Stimulated activated naive B cell treated with anti-CD40 and anti-IgM and Interleukin-4, amounts not matched to agents 10 μg/mL and 1 μg/mL and 100 μg/mL, for 72 hours (primary cell): ENCODE data around the gene SARDH.

Experiments
- ATAC-seq, 2 donors: fragments of 150-1000 bp; cut with Tn5 transposase; replicated peaks; 2 replicates each; pipeline ENCODE4 v1.10.0; 2021; ENCODE audit warnings: moderate library complexity in 1 of 2
- DNase-seq: peaks from one replicate; pipeline ENCODE4 v3.0.0; 2021
- H3K27ac Mint-ChIP-seq: one replicate; pipeline ENCODE4 v1.8.0; 2022; ENCODE audit warnings: mild to moderate bottlenecking, mixed read lengths
- H3K27me3 Mint-ChIP-seq, 2 donors: one replicate each; pipeline ENCODE4 v1.8.0; 2022; ENCODE audit warnings: mixed read lengths in 2 of 2
- H3K36me3 Mint-ChIP-seq, 2 donors: one replicate each; pipeline ENCODE4 v1.8.0; 2022; ENCODE audit warnings: mixed read lengths in 2 of 2, mild to moderate bottlenecking in 1 of 2
- H3K4me1 Mint-ChIP-seq, 2 donors: one replicate each; pipeline ENCODE4 v1.8.0; 2022; ENCODE audit warnings: mixed read lengths in 2 of 2, mild to moderate bottlenecking in 1 of 2
- H3K4me3 Mint-ChIP-seq, 2 donors: one replicate each; pipeline ENCODE4 v1.8.0; 2022; ENCODE audit warnings: mild to moderate bottlenecking in 2 of 2, mixed read lengths in 2 of 2, moderate library complexity in 1 of 2
- H3K9me3 Mint-ChIP-seq, 2 donors: one replicate each; pipeline ENCODE4 v1.8.0; 2022; ENCODE audit warnings: mixed read lengths in 2 of 2, mild to moderate bottlenecking in 1 of 2

SARDH gene

DNA sequence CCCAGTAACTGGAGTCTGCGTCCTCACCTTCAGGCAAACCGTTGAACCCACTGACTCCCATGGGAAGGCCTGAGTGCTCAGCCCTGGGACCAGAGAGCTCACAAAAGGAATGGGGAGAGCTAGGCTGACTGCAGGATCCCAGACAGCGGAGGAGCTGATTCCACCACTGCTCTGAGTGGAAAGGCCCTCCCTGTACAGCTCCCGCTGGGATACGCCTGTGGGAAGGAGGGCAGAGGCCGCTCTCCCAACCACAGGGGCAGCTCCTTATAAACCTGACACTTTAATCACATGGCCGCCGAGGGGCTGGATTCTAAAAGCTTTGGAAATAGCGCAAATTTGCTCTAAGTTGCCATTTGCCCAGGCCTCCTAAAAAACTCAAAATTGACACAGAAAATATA lies 64.9 kb downstream of the SARDH start:
- Mint-ChIP-seq H3K4me3 (no peak overlapping the region), H3K27ac (no peak overlapping the region), H3K27me3 (peaks cover 0 to 11% of the 10 kb centered on the region in 2 donors), H3K36me3 (no peaks in the 10 kb centered on the region), H3K9me3 (no peaks in the 10 kb centered on the region), H3K4me1 (no peaks in the 10 kb centered on the region)
- no peak for ATAC-seq
- DNase-seq = no peak

- Mint-ChIP-seq H3K27ac (no peak overlapping the region), H3K4me3 (no peak overlapping the region), H3K27me3 (peaks cover 0 to 11% of the 10 kb centered on the region in 2 donors), H3K4me1 (no peaks in the 10 kb centered on the region), H3K9me3 (no peaks in the 10 kb centered on the region), H3K36me3 (no peaks in the 10 kb centered on the region)
- DNase-seq (no peak), ATAC-seq (no peak)
Measured at GRCh38 chr9:133672503-133673257, 65.5 kb downstream of the SARDH start.

- no peak overlapping the region for H3K4me3 Mint-ChIP-seq
- no peak overlapping the region for H3K27ac Mint-ChIP-seq
- H3K9me3 Mint-ChIP-seq = no peaks in the 10 kb centered on the region
- peaks cover 5 to 14% of the 10 kb centered on the region in 2 donors for H3K27me3 Mint-ChIP-seq
- H3K4me1 Mint-ChIP-seq = no peaks in the 10 kb centered on the region
- H3K36me3 Mint-ChIP-seq = no peaks in the 10 kb centered on the region
- DNase-seq (no peak), ATAC-seq (no peak)
Measured at GRCh38 chr9:133671371-133671770, 66.8 kb downstream of the SARDH start.

GRCh38 chr9:133670466-133670865 lies 67.7 kb downstream of the SARDH start:
- Mint-ChIP-seq H3K27me3 (peaks cover 7 to 15% of the 10 kb centered on the region in 2 donors), H3K4me1 (no peaks in the 10 kb centered on the region), H3K36me3 (no peaks in the 10 kb centered on the region), H3K4me3 (no peak overlapping the region), H3K27ac (no peak overlapping the region), H3K9me3 (no peaks in the 10 kb centered on the region)
- DNase-seq (no peak), ATAC-seq (no peak)

GRCh38 chr9:133669182-133669801 lies 68.9 kb downstream of the SARDH start:
- H3K4me3 Mint-ChIP-seq = no peak overlapping the region
- DNase-seq = no peak
- H3K36me3 Mint-ChIP-seq = no peaks in the 10 kb centered on the region
- no peak overlapping the region for H3K27ac Mint-ChIP-seq
- peaks cover 7 to 15% of the 10 kb centered on the region in 2 donors for H3K27me3 Mint-ChIP-seq
- H3K4me1 Mint-ChIP-seq = no peaks in the 10 kb centered on the region
- H3K9me3 Mint-ChIP-seq = no peaks in the 10 kb centered on the region
- no peak for ATAC-seq

DNA sequence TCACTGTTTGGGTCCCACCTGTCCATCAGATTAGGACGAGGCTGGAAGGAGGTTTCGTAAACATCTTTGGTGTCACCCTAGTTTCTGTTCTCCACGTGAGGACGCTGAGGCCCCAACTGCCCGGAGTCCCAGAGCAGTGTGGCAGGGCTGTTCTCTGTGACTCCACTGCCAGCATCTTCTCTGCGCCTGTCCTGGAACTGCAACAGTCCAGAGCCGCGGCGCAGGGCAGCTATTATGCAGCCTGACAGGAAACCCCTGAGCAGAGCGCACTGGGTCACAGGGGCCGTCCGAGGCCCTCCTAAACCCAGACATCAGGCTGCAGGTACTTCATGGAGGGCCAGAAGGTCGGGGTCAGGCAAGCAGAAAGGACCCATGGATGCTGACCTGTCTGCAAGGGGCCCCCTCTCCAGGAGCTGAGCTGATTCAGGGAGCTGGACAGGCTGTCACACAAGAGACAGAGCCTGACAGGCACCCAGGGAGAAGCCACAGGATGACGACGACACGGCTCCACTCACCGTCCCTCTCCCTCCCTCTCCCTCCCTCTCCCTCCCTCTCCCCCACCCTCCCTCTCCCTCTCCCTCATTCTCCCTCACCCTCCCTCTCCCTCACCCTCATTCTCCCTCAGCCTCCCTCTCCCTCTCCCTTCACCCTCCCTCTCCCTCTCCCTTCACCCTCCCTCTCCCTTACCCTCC lies 70.2 kb downstream of the SARDH start:
- H3K4me3 Mint-ChIP-seq = no peak overlapping the region
- peaks cover 7 to 15% of the 10 kb centered on the region in 2 donors for H3K27me3 Mint-ChIP-seq
- no peaks in the 10 kb centered on the region for H3K36me3 Mint-ChIP-seq
- H3K9me3 Mint-ChIP-seq = no peaks in the 10 kb centered on the region
- H3K27ac Mint-ChIP-seq = no peak overlapping the region
- H3K4me1 Mint-ChIP-seq = no peaks in the 10 kb centered on the region
- DNase-seq (no peak), ATAC-seq (no peak)

- Mint-ChIP-seq H3K9me3 (no peaks in the 10 kb centered on the region), H3K4me3 (no peak overlapping the region), H3K27me3 (peaks cover 7 to 12% of the 10 kb centered on the region in 2 donors), H3K36me3 (no peaks in the 10 kb centered on the region), H3K4me1 (no peaks in the 10 kb centered on the region), H3K27ac (no peak overlapping the region)
- ATAC-seq = no peak
- DNase-seq = no peak
Measured at GRCh38 chr9:133666845-133667244, 71.3 kb downstream of the SARDH start.

DNA sequence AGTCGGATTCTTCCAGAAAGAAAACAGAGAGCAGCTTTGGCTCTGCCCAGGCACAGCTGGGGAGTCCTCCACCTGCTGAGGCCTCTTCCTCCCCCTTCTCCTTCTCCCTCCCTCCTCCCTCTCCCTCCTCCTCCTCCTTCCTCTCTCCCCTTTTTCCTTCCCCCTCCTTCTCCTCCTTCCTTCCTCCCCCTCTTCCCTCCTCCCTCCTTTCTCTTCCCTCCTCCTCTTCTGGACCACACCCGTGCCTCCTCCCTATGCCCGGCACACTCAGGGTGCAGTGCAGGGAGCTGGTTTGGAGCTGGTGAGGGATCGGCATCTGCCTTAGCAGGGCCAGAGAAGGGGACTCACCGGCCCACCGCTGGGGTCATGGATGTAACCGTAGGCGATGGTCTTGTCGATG lies 71.8 kb downstream of the SARDH start:
- H3K36me3 Mint-ChIP-seq = no peaks in the 10 kb centered on the region
- DNase-seq (no peak), ATAC-seq (no peak)
- H3K27me3 Mint-ChIP-seq = peaks cover 11 to 17% of the 10 kb centered on the region in 2 donors
- no peak overlapping the region for H3K27ac Mint-ChIP-seq
- no peaks in the 10 kb centered on the region for H3K9me3 Mint-ChIP-seq
- no peak overlapping the region for H3K4me3 Mint-ChIP-seq
- no peaks in the 10 kb centered on the region for H3K4me1 Mint-ChIP-seq

DNA sequence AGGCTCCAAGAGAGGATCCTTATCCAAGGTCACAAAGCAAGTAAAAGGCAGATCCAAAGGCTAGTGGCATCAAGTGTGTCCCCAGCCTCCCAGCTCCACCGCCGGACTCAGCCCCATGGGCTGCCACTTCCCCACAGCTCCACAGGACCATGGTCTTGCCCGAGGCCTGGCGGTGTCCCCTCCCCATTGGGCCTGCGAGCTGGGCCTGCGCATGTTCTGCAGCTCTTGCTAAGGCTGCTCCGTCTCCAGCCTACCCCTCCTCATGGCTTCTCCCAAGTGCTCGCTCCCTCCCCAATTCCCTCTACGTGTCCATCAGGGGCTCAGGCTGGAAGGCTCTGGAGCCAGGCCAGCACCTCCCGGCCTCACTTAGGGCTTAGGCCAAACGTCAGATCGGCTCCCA lies 72.6 kb downstream of the SARDH start:
- Mint-ChIP-seq H3K9me3 (no peaks in the 10 kb centered on the region), H3K4me3 (no peak overlapping the region), H3K27ac (no peak overlapping the region), H3K36me3 (no peaks in the 10 kb centered on the region), H3K27me3 (peaks cover 13% of the 10 kb centered on the region in 2 donors), H3K4me1 (no peaks in the 10 kb centered on the region)
- ATAC-seq (no peak), DNase-seq (no peak)

- ATAC-seq = no peak
- Mint-ChIP-seq H3K27ac (no peak overlapping the region), H3K9me3 (no peaks in the 10 kb centered on the region)
Measured at GRCh38 chr9:133665096-133665495, 73.1 kb downstream of the SARDH start.

GRCh38 chr9:133664173-133665050 lies 73.7 kb downstream of the SARDH start:
- H3K4me1 Mint-ChIP-seq = peaks cover 4 to 10% of the 10 kb centered on the region in 2 donors
- DNase-seq (no peak), ATAC-seq (no peak)
- no peaks in the 10 kb centered on the region for H3K9me3 Mint-ChIP-seq
- no peak overlapping the region for H3K4me3 Mint-ChIP-seq
- no peaks in the 10 kb centered on the region for H3K36me3 Mint-ChIP-seq
- H3K27me3 Mint-ChIP-seq = peaks cover 21 to 24% of the 10 kb centered on the region in 2 donors
- H3K27ac Mint-ChIP-seq = no peak overlapping the region

More at GRCh38 chr9:133665096-133665495, 73.1 kb downstream of the SARDH start:
- no peak for DNase-seq
- Mint-ChIP-seq H3K36me3 (no peaks in the 10 kb centered on the region), H3K4me1 (peaks cover under 1 to 3% of the 10 kb centered on the region in 2 donors), H3K27me3 (peaks cover 14 to 17% of the 10 kb centered on the region in 2 donors), H3K4me3 (no peak overlapping the region)

DNA sequence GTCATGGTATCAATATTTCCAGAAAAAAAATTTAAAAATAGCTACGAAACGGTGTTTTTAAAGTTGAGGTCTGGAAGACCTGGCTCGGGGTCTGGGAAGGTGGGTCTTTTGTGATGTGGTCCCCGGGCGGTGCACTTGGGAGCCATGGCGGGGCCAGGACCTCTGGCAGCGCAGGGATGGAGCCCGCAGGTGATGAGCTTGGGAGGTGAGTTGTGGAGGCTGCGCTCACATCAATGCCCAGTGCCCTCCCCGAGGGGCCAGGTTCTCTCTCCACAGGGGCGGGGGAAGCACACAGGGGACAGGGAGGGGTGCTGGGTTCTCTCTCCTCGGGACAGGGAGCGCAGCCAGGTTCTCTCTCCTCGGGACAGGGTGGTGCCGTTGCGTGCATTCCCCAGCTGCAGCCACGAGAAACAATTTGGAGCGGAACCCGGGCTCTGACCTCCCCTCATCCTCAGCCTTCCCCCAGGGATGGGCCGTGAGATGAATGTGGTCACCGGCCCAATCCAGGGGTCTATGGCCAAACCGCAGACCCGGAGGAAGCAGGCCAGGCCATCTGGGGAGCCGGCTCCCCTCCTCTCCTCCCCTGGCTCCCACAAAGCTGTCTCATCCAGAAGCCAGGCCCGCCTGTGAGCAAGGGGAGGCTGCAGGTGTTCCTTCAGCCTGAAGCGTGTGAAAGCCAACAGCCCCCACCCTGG lies 76.2 kb downstream of the SARDH start:
- Mint-ChIP-seq H3K27ac (no peak overlapping the region), H3K4me3 (no peak overlapping the region), H3K4me1 (peaks cover 6 to 20% of the 10 kb centered on the region in 2 donors), H3K36me3 (no peaks in the 10 kb centered on the region), H3K27me3 (peaks cover 45 to 48% of the 10 kb centered on the region in 2 donors), H3K9me3 (no peaks in the 10 kb centered on the region)
- no peak for DNase-seq
- ATAC-seq = no peak

- H3K27ac Mint-ChIP-seq = no peak overlapping the region
- peaks cover 6 to 20% of the 10 kb centered on the region in 2 donors for H3K4me1 Mint-ChIP-seq
- peaks cover 64 to 66% of the 10 kb centered on the region in 2 donors for H3K27me3 Mint-ChIP-seq
- ATAC-seq (no peak), DNase-seq (no peak)
- H3K4me3 Mint-ChIP-seq = no peak overlapping the region
- no peaks in the 10 kb centered on the region for H3K36me3 Mint-ChIP-seq
- H3K9me3 Mint-ChIP-seq = no peaks in the 10 kb centered on the region
Measured at GRCh38 chr9:133659516-133659915, 78.6 kb downstream of the SARDH start.
